K562 (cell line): ENCODE results near the gene LBH. TPM values are rescaled to one million over a fixed set of nuclear protein-coding genes. Genes with fewer than 3 reads are reported as not detected.

ENCODE experiments used
- GABPA ChIP-seq: fragments of 200-800 bp; sonication (Bioruptor generic); conservative IDR thresholded peaks from 2 replicates; pipeline ENCODE4 v1.6.1; 2016; ENCODE audit warnings: low read depth, missing genetic modification characterization, missing compliant biosample characterization
- KDM2B ChIP-seq: fragments of 250-450 bp; sonication (Bioruptor Pico); IDR thresholded peaks from 2 replicates; pipeline ENCODE4 v1.8.0; 2021; ENCODE audit warnings: mild to moderate bottlenecking, moderate library complexity
- L3MBTL2 ChIP-seq: fragments of 450-650 bp; IDR thresholded peaks from 2 replicates; pipeline ENCODE4 v1.6.1; 2016; ENCODE audit warnings: mild to moderate bottlenecking, moderate library complexity
- NELFE ChIP-seq: IDR thresholded peaks from 2 replicates; pipeline ENCODE4 v1.6.1; 2011; ENCODE audit warnings: mild to moderate bottlenecking; ENCODE audit not compliant: insufficient read depth, insufficient read length
- NFYB ChIP-seq: IDR thresholded peaks from 2 replicates; pipeline ENCODE4 v1.6.1; 2011; ENCODE audit warnings: mild to moderate bottlenecking, moderate library complexity; ENCODE audit not compliant: insufficient read length; ENCODE audit errors: extremely low read depth
- POU5F1 ChIP-seq: fragments of 150-350 bp; IDR thresholded peaks from 2 replicates; pipeline ENCODE4 v1.6.1; 2014; ENCODE audit warnings: borderline replicate concordance, low read length, low read depth, mild to moderate bottlenecking; ENCODE audit not compliant: partially characterized antibody
- RBM22 ChIP-seq: fragments of 200-400 bp; formaldehyde crosslinking; IDR thresholded peaks from 2 replicates; pipeline ENCODE4 v1.6.1; 2018; ENCODE audit warnings: low read length, low read depth; ENCODE audit not compliant: poor library complexity, severe bottlenecking
- RREB1 ChIP-seq: fragments of 250-450 bp; sonication (Bioruptor Pico); IDR thresholded peaks from 2 replicates; pipeline ENCODE4 v1.4.0; 2020
- SOX6 ChIP-seq: fragments of 450-650 bp; IDR thresholded peaks from 2 replicates; pipeline ENCODE4 v1.6.1; 2014; ENCODE audit warnings: mild to moderate bottlenecking
- U2AF1 ChIP-seq: fragments of 200-400 bp; formaldehyde crosslinking; optimal IDR thresholded peaks from 2 replicates; pipeline ENCODE3; 2017; ENCODE audit warnings: mild to moderate bottlenecking, low read depth, low read length, moderate library complexity
- ZBTB1 ChIP-seq: sonication (generic); formaldehyde crosslinking; IDR thresholded peaks from 2 replicates; pipeline ENCODE4 v1.8.1; 2023; ENCODE audit warnings: missing genetic modification reagents, low read depth, mild to moderate bottlenecking, borderline replicate concordance
- ZEB2 ChIP-seq: fragments of 450-650 bp; IDR thresholded peaks from 2 replicates; pipeline ENCODE4 v1.6.1; 2016
- ZNF224 ChIP-seq: sonication (generic); formaldehyde crosslinking; IDR thresholded peaks from 2 replicates; pipeline ENCODE4 v1.8.0; 2022; ENCODE audit warnings: mild to moderate bottlenecking, missing genetic modification reagents
- ZNF263 ChIP-seq: sonication (generic); formaldehyde crosslinking; IDR thresholded peaks from 2 replicates; pipeline ENCODE4 v1.8.0; 2022; ENCODE audit warnings: mild to moderate bottlenecking, missing genetic modification reagents, borderline replicate concordance
- ZNF436 ChIP-seq: fragments of 250-450, 450-650 bp; sonication (Bioruptor Pico); formaldehyde crosslinking; IDR thresholded peaks from 2 replicates; pipeline ENCODE4 v1.7.0; 2020; ENCODE audit warnings: mild to moderate bottlenecking
- ZNF507 ChIP-seq: conservative IDR thresholded peaks from 2 replicates; pipeline ENCODE4 v1.6.1; 2017; ENCODE audit warnings: missing genetic modification characterization, missing compliant biosample characterization
- ZNF717 ChIP-seq: fragments of 250-450 bp; sonication (Bioruptor Pico); IDR thresholded peaks from 2 replicates; pipeline ENCODE4 v1.5.0; 2021
- polyA plus RNA-seq, 8 experiments: library from polyadenylated mRNA; depleted of rRNA in 4 of 8; stranded (reverse) in 5 of 8; unstranded in 3 of 8; fragments of >200 nt; fragmentation: Nextera tagmentation in 2 of 8; fragmentation: Illumina TruSeq in 1 of 8; extraction: Ambion mirVana in 2 of 8; extraction: Trizol in 1 of 8; gene quantifications; 2 replicates each; pipeline versions ENCODE4 v1.2.1 to v1.2.3, GENCODE V29; 2011 to 2014; ENCODE audit warnings: inconsistent platforms in 1 of 8, missing spikeins in 1 of 8
- total RNA-seq, 7 experiments: library from RNA; depleted of rRNA in 6 of 7; stranded (reverse); fragments of >200 nt in 6 of 7; fragmentation: Illumina TruSeq in 2 of 7; extraction: Trizol in 2 of 7; gene quantifications; 2 replicates each; pipeline versions ENCODE4 v1.2.1 to v1.2.3, GENCODE V29; 2011 to 2021; ENCODE audit warnings: low replicate concordance in 1 of 7
- TF ChIP-seq, protein P1 (sequence below): fragments of 450-650 bp; IDR thresholded peaks from 2 replicates; pipeline ENCODE4 v1.7.1; 2018; ENCODE audit warnings: mild to moderate bottlenecking, low read depth; ENCODE audit not compliant: partially characterized antibody

The LBH gene
- total and polyA plus RNA-seq, 9 of the 15 experiments (the other 6 are each of a cell fraction or from before 2014, with no cell fraction given), result 3.1 to 13.4 (median 7.4) TPM

GRCh38 chr2:30252723-30253701 lies 21.7 kb downstream of the LBH start (continued):
- TF ChIP-seq RREB1 (CRISPR knock-in tag) (no peak), U2AF1 (no peak), POU5F1 (no peak), GABPA (tag) (no peak; the same call in 1 of the 2 replicates), KDM2B (CRISPR knock-in tag) (no peak; the same call in 1 of the 2 replicates), ZNF224 (CRISPR knock-in tag) (no peak), ZEB2 (peak; percentile 70; the same call in 1 of the 2 replicates), ZNF717 (no peak), NELFE (no peak), ZBTB1 (CRISPR knock-in tag) (no peak), ZNF507 (tag) (no peak), ZNF436 (CRISPR knock-in tag) (no peak), ZNF263 (no peak), NFYB (no peak), SOX6 (peak; percentile 94), RBM22 (no peak), L3MBTL2 (peak; percentile 97)
- TF ChIP-seq, protein P1, sequence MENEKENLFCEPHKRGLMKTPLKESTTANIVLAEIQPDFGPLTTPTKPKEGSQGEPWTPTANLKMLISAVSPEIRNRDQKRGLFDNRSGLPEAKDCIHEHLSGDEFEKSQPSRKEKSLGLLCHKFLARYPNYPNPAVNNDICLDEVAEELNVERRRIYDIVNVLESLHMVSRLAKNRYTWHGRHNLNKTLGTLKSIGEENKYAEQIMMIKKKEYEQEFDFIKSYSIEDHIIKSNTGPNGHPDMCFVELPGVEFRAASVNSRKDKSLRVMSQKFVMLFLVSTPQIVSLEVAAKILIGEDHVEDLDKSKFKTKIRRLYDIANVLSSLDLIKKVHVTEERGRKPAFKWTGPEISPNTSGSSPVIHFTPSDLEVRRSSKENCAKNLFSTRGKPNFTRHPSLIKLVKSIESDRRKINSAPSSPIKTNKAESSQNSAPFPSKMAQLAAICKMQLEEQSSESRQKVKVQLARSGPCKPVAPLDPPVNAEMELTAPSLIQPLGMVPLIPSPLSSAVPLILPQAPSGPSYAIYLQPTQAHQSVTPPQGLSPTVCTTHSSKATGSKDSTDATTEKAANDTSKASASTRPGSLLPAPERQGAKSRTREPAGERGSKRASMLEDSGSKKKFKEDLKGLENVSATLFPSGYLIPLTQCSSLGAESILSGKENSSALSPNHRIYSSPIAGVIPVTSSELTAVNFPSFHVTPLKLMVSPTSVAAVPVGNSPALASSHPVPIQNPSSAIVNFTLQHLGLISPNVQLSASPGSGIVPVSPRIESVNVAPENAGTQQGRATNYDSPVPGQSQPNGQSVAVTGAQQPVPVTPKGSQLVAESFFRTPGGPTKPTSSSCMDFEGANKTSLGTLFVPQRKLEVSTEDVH, result no peak
